ENCODE data around the gene GLS.

GRCh38 chr2:190974629-190975361, 94.2 kb downstream of the GLS start:
- TF ChIP-seq CTCF (IDR thresholded peaks at IDR 0.05) = no peak
- TF ChIP-seq POLR2A (IDR thresholded peaks at IDR 0.05) = no peak

Data from body of pancreas (tissue), 4 donors.